Measurements from ENCODE around the gene KCNJ3.

Gene KCNJ3

DNA sequence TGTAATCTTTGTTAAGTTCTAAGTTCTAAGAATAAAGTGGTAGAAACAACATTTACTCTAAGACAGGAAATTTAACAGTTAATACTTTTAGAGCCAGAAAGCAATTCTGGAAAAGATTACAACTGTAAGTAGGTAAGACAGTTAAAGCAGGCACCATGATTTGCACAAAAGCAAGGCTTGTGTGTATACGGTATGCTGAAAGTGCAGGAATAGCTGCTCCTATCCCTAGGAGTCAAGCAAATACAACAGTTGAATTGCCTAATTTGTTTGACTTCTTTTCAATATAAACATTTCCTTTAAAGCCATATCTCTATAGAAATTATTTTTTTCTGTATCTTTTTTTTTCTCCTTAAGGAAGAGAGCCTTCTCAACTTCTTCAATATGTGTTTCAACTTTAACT is 116.4 kb downstream of the KCNJ3 start:
- DNase-seq = no peak
- no peak overlapping the region for H3K27ac ChIP-seq (ENCODE audit: low read length)
- H3K4me1 ChIP-seq (ENCODE audit: low read length) = no peaks in the 10 kb centered on the region
- no peaks in the 10 kb centered on the region for H3K27me3 ChIP-seq (replicated peaks; ENCODE audit: insufficient read depth, low read length)
- H3K9me3 ChIP-seq (replicated peaks; ENCODE audit: insufficient read depth, low read length) = no peaks in the 10 kb centered on the region
- H3K4me2 ChIP-seq (ENCODE audit: low read depth, low read length) = no peak overlapping the region
- TF ChIP-seq, protein P1, sequence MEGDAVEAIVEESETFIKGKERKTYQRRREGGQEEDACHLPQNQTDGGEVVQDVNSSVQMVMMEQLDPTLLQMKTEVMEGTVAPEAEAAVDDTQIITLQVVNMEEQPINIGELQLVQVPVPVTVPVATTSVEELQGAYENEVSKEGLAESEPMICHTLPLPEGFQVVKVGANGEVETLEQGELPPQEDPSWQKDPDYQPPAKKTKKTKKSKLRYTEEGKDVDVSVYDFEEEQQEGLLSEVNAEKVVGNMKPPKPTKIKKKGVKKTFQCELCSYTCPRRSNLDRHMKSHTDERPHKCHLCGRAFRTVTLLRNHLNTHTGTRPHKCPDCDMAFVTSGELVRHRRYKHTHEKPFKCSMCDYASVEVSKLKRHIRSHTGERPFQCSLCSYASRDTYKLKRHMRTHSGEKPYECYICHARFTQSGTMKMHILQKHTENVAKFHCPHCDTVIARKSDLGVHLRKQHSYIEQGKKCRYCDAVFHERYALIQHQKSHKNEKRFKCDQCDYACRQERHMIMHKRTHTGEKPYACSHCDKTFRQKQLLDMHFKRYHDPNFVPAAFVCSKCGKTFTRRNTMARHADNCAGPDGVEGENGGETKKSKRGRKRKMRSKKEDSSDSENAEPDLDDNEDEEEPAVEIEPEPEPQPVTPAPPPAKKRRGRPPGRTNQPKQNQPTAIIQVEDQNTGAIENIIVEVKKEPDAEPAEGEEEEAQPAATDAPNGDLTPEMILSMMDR (IDR thresholded peaks at IDR 0.05; ENCODE audit: low read length) = no peak
- no peak for TF ChIP-seq EZH2phosphoT487 (IDR thresholded peaks at IDR 0.05; ENCODE audit: low read length)
- TF ChIP-seq EZH2 (optimal IDR thresholded peaks at IDR 0.05; ENCODE audit: low read depth, low read length) = no peak
- no peaks in the 10 kb centered on the region for H3K9me2 ChIP-seq (replicated peaks; ENCODE audit: insufficient read depth, low read length)
- H3K4me3 ChIP-seq (ENCODE audit: low read length) = no peak overlapping the region
- no peaks in the 10 kb centered on the region for H3K79me2 ChIP-seq (ENCODE audit: low read length)
- H3F3A ChIP-seq (ENCODE audit: insufficient read depth, low read length) = no peaks in the 10 kb centered on the region
- H3K36me3 ChIP-seq (replicated peaks; ENCODE audit: insufficient read depth, low read length) = no peaks in the 10 kb centered on the region
- no peak overlapping the region for H3K9ac ChIP-seq (ENCODE audit: low read length)
- H4K20me1 ChIP-seq (ENCODE audit: insufficient read depth, low read length) = no peaks in the 10 kb centered on the region
- H2AFZ ChIP-seq (ENCODE audit: low read length) = no peak overlapping the region

DNA sequence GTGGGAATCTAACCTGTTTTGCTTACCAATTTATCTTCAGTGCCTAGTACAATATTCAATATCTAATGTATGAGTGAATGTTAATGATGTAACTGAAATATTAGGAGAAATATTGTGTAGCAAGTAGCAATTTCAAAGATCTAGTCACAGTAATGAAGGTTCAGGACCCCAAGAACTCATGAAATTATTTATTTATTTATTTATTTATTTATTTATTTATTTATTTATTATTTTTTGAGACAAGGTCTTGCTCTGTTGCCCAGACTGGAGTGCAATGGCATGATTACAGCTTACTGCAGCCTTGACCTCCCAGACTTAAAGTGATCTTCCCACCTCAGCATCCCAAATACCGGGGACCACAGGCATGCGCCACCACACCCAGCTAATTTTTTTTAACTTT is 126.9 kb downstream of the KCNJ3 start:
- no peaks in the 10 kb centered on the region for H3F3A ChIP-seq (ENCODE audit: insufficient read depth, low read length)
- H3K36me3 ChIP-seq (replicated peaks; ENCODE audit: insufficient read depth, low read length) = no peaks in the 10 kb centered on the region
- H3K9me3 ChIP-seq (replicated peaks; ENCODE audit: insufficient read depth, low read length) = no peaks in the 10 kb centered on the region
- no peaks in the 10 kb centered on the region for H3K9me2 ChIP-seq (replicated peaks; ENCODE audit: insufficient read depth, low read length)
- no peak overlapping the region for H3K27ac ChIP-seq (ENCODE audit: low read length)
- no peak overlapping the region for H2AFZ ChIP-seq (ENCODE audit: low read length)
- no peak overlapping the region for H3K4me2 ChIP-seq (ENCODE audit: low read depth, low read length)
- H4K20me1 ChIP-seq (ENCODE audit: insufficient read depth, low read length) = no peaks in the 10 kb centered on the region
- H3K4me3 ChIP-seq (ENCODE audit: low read length) = no peak overlapping the region
- no peaks in the 10 kb centered on the region for H3K27me3 ChIP-seq (replicated peaks; ENCODE audit: insufficient read depth, low read length)
- TF ChIP-seq EZH2phosphoT487 (IDR thresholded peaks at IDR 0.05; ENCODE audit: low read length) = no peak
- TF ChIP-seq EZH2 (optimal IDR thresholded peaks at IDR 0.05; ENCODE audit: low read depth, low read length) = no peak
- TF ChIP-seq, protein P1 (IDR thresholded peaks at IDR 0.05; ENCODE audit: low read length) = no peak
- DNase-seq = no peak
- no peaks in the 10 kb centered on the region for H3K4me1 ChIP-seq (ENCODE audit: low read length)
- no peaks in the 10 kb centered on the region for H3K79me2 ChIP-seq (ENCODE audit: low read length)
- H3K9ac ChIP-seq (ENCODE audit: low read length) = no peak overlapping the region

DNA sequence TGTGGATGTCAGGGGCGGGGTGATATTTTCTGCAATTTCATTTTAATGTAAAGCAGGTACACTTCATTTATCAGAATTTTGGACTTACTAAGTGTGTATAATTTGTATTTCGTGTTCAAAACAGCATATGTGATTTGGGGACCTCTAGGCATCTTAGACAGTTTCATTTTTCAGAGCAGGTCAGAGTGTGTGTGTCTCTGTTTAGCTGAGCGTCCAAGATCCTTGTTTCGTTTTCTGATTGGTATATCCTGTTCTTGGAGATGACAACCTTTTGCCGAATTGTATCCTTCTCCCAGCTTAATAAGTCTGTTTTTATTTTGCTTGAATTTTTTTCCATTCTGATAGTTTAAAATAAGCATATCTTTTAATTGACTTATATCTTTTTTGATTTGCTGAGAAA is 128.3 kb downstream of the KCNJ3 start:
- TF ChIP-seq, protein P1 (IDR thresholded peaks at IDR 0.05; ENCODE audit: low read length) = no peak
- TF ChIP-seq EZH2 (optimal IDR thresholded peaks at IDR 0.05; ENCODE audit: low read depth, low read length) (no peak), EZH2phosphoT487 (IDR thresholded peaks at IDR 0.05; ENCODE audit: low read length) (no peak)
- Histone ChIP-seq H2AFZ (ENCODE audit: low read length) (no peak overlapping the region), H3K9me3 (replicated peaks; ENCODE audit: insufficient read depth, low read length) (no peaks in the 10 kb centered on the region), H3K4me3 (ENCODE audit: low read length) (no peak overlapping the region), H3K27me3 (replicated peaks; ENCODE audit: insufficient read depth, low read length) (no peaks in the 10 kb centered on the region), H3K79me2 (ENCODE audit: low read length) (no peaks in the 10 kb centered on the region), H3F3A (ENCODE audit: insufficient read depth, low read length) (no peaks in the 10 kb centered on the region), H4K20me1 (ENCODE audit: insufficient read depth, low read length) (no peaks in the 10 kb centered on the region), H3K9me2 (replicated peaks; ENCODE audit: insufficient read depth, low read length) (no peaks in the 10 kb centered on the region), H3K27ac (ENCODE audit: low read length) (no peak overlapping the region), H3K9ac (ENCODE audit: low read length) (no peak overlapping the region), H3K36me3 (replicated peaks; ENCODE audit: insufficient read depth, low read length) (no peaks in the 10 kb centered on the region), H3K4me2 (ENCODE audit: low read depth, low read length) (no peak overlapping the region), H3K4me1 (ENCODE audit: low read length) (no peaks in the 10 kb centered on the region)
- peak; percentile 42 for DNase-seq
